Testis (tissue), 3 donors: ENCODE data around the gene ZNF335. TPM values are rescaled to one million over a fixed set of nuclear protein-coding genes. Genes with fewer than 3 reads are reported as not detected.

Experiments used
- DNase-seq: peaks from one replicate; pipeline ENCODE4 v3.0.0-alpha.2; 2019
- H3K27ac ChIP-seq, 2 donors: fragments of 200-600 bp; sonication (generic); one replicate each; pipeline ENCODE4 v1.5.1; 2019
- H3K27me3 ChIP-seq: fragments of 200-600 bp; sonication (generic); one replicate; pipeline ENCODE4 v1.5.1; 2019
- H3K36me3 ChIP-seq: fragments of 200-600 bp; sonication (generic); one replicate; pipeline ENCODE4 v1.5.1; 2017; ENCODE audit warnings: low read depth; ENCODE audit errors: missing control alignments
- H3K4me1 ChIP-seq: fragments of 200-600 bp; sonication (generic); one replicate; pipeline ENCODE4 v1.5.1; 2019
- H3K4me3 ChIP-seq, 2 donors: fragments of 200-600 bp; sonication (generic); one replicate each; pipeline ENCODE4 v1.5.1; 2017 to 2019
- H3K9me3 ChIP-seq: fragments of 200-600 bp; sonication (generic); one replicate; pipeline ENCODE4 v1.5.1; 2017
- POLR2A ChIP-seq: fragments of 450-650 bp; IDR thresholded peaks from one replicate; pipeline ENCODE4 v1.6.1; 2017; ENCODE audit warnings: antibody characterized with exemption, mild to moderate bottlenecking, moderate library complexity
- WGBS, 2 donors: methylation state at CpG; one replicate each; pipeline ENCODE4 v1.1.5; 2018; 5-methylcytosine and 5-hydroxymethylcytosine counted together
- intact Hi-C: fragments of 100-400 bp; cut with DNase I; formaldehyde crosslinking; loops from one replicate; pipeline ENCODE4 v1.15.1; 2023; ENCODE audit warnings: low total_unique reads
- polyA plus RNA-seq: library from polyadenylated mRNA; stranded (reverse); fragments of 350-450 nt; fragmentation: Illumina TruSeq; extraction: RNeasy Lipid Tissue Mini Kit (QIAGEN cat#74804); gene quantifications from one replicate; pipeline ENCODE4 v1.2.3, GENCODE V29; 2014; ENCODE audit warnings: low read depth, low replicate concordance; ENCODE audit not compliant: insufficient read depth
- total RNA-seq, 2 donors: library from RNA; depleted of rRNA; stranded (reverse); fragments of >200 nt; gene quantifications; one replicate each; pipeline ENCODE4 v1.2.3, GENCODE V29; 2016
- TF ChIP-seq, protein P1 (sequence below), 3 experiments: fragments of 450-650 bp in 2 of 3; fragments of 200-600 bp in 1 of 3; sonication (generic) in 1 of 3; IDR thresholded peaks; one replicate each; pipeline ENCODE4 v1.5.1; 2016 to 2019; ENCODE audit warnings: antibody characterized with exemption in 3 of 3, mild to moderate bottlenecking in 2 of 3, moderate library complexity in 1 of 3

The ZNF335 gene
- total and polyA plus RNA-seq, 3 donors from 2014 or later, result 25.3 to 53.5 (median 50.5) TPM

DNA sequence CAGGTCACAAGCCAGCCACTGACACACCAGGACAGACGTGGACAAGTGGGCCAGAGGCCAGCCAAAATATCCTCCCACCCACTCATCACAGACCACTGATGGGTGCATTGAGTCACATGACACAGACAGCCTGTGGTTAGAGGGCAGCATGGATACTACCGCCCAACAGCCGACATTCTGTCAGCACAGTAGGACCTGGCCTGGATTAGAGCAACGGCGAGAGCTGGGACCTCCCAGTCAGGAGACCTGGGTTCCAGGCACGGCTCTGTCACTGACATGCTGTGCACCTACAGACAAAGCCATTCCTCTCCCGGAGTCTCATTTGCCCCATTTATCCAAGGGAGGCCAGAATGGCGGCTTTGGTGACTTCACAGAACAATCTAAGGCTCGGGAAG, 8.0 kb downstream of the ZNF335 start:
- Histone ChIP-seq H3K27ac (no peak overlapping the region), H3K27me3 (no peaks in the 10 kb centered on the region), H3K4me3 (no peak overlapping the region), H3K4me1 (no peaks in the 10 kb centered on the region), H3K9me3 (no peaks in the 10 kb centered on the region), H3K36me3 (no peaks in the 10 kb centered on the region)
- no peak for DNase-seq
- WGBS, 2 donors, result 76 to 86% methylated on average over 8 to 9 of the region's 9 CpGs
- no peak for TF ChIP-seq POLR2A
- TF ChIP-seq, protein P1, sequence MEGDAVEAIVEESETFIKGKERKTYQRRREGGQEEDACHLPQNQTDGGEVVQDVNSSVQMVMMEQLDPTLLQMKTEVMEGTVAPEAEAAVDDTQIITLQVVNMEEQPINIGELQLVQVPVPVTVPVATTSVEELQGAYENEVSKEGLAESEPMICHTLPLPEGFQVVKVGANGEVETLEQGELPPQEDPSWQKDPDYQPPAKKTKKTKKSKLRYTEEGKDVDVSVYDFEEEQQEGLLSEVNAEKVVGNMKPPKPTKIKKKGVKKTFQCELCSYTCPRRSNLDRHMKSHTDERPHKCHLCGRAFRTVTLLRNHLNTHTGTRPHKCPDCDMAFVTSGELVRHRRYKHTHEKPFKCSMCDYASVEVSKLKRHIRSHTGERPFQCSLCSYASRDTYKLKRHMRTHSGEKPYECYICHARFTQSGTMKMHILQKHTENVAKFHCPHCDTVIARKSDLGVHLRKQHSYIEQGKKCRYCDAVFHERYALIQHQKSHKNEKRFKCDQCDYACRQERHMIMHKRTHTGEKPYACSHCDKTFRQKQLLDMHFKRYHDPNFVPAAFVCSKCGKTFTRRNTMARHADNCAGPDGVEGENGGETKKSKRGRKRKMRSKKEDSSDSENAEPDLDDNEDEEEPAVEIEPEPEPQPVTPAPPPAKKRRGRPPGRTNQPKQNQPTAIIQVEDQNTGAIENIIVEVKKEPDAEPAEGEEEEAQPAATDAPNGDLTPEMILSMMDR (IDR thresholded peaks at IDR 0.05), result no peak
- intact Hi-C loops, result loop anchor here (10.0 kb wide), 1 partner anchor 149 kb away; the partner anchor contains the start of gene UBE2C

DNA sequence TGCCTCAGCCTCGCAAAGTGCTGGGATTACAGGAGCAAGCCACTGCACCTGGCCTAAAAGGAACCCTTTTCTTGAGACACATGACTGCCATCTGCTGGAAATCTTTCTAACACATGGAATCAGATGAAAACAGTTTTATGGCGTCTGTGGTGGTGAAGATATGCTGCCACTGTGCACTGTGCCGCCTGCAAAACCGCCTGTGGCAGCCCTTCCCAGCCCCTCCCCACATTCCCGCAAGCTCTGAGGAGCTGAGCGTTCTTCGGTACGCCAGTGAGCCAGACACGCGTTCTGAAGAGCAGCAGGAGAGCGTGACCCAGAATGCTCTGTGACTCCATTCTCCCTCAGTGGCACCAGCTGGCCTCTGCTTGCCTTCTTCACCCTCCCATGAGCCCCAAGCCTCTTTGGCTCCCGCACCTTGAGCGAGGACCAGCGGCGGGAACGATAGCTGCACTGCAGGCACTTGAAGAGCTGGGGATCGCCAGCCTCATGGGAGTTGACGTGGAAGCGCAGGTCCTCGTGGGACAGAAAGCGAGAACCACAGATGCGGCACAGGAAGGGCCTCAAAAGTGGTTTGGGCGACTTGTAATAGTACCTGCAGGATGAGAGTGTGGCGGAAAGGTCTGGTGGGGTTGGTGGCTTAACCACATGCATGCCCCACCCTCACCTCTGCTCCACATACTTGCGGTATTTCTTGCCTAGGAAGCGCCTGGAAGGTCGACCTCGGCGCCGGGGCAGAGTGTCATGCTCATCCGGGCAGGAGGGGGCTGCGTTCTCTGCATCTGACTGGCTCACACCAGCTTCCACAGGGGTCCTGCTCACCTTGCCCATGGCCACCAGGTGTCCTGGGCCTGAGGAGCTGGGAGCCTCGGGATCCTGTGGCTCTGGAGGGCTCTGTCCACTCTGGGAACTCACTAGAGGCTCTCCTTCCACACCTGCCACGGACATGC, 8.7 kb downstream of the ZNF335 start:
- Histone ChIP-seq H3K4me3 (no peak overlapping the region), H3K27ac (no peak overlapping the region), H3K27me3 (no peaks in the 10 kb centered on the region), H3K36me3 (no peaks in the 10 kb centered on the region), H3K4me1 (no peaks in the 10 kb centered on the region), H3K9me3 (no peaks in the 10 kb centered on the region)
- TF ChIP-seq, protein P1 (IDR thresholded peaks at IDR 0.05), result peak in 2 of 3 experiments; percentile 24 to 38
- no peak for TF ChIP-seq POLR2A
- intact Hi-C loops, result loop anchor here (10.0 kb wide), 1 partner anchor 149 kb away; the partner anchor contains the start of gene UBE2C
- WGBS, 2 donors, result 76 to 82% methylated on average over 25 to 34 of the region's 34 CpGs
- DNase-seq, result no peak

DNA sequence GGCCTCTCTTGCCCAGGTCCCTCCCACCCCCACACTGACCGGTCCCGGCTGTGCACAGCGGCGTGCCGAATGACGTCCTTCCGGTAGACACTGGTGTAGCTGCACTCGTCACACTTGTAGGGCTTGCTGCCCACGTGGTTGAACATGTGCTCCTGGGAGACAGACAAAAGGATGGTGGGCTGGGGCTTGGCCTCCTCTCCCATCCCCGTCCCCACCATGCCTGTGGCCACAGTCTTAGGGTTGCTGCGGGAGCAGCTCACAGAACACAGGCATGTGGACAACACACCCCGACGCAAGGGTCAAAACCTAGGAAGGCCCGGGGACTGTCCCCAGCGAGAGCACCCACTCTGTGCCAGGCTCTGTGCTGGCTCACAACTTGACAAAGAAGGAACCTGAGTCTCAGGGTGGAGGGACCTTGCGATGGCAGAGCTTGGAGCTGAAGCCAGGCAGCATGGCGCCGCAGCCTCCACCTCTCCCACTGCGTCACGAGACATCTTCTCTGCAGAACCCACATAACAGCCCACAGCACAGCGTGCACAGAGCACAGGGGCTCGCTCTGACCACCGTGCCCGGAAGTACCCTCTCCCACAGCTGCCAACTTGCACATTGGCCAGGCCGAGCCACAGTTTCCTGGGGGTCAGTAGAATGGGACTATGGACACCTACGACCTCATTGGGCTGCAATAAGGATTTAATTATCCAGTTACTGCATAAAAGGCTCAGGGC, 9.8 kb downstream of the ZNF335 start:
- intact Hi-C loops, result loop anchor here (10.0 kb wide), 1 partner anchor 147 kb away; the partner anchor contains the start of gene UBE2C
- TF ChIP-seq POLR2A, result no peak
- TF ChIP-seq, protein P1 (IDR thresholded peaks at IDR 0.05), result no peak
- Histone ChIP-seq H3K4me1 (no peaks in the 10 kb centered on the region), H3K4me3 (no peak overlapping the region), H3K36me3 (no peaks in the 10 kb centered on the region), H3K9me3 (no peaks in the 10 kb centered on the region), H3K27me3 (no peaks in the 10 kb centered on the region), H3K27ac (no peak overlapping the region)
- 96 to 97% methylated on average over 3 to 26 of the region's 26 CpGs for WGBS, 2 donors
- DNase-seq, result no peak

DNA sequence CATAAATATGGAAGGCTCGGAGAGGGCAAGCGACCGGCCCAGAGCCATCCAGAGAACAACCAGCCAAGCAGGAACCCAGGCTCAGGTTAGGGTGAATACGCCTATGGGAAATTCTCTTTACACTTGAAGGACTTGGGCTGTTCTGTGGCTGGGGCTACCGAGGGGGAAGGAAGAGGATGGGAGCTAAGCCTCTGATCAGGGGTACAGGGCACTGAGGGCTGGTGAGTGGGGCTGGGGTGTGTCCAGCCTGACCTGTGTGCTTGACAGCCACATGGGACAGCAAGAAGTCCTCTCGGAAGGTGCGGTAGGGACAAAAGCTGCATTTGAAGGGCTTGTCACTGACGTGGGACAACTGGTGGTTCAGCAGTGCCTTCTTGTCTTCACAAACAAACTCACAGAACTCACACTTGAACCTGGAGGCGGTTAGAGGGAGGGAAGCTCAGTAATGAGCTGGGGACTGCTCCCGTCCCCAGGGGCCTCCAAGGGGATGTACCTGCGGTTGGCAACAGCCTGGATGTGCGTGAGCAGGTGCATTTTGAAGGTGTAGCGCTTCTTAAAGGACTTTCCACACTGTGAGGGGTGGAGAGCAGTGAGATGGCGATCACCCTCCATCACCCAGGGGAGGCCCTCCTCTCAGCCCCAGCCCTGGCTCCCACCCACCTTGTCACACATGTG, 11.9 kb downstream of the ZNF335 start:
- no peak for DNase-seq
- Histone ChIP-seq H3K27ac (no peak overlapping the region), H3K4me3 (no peak overlapping the region), H3K4me1 (no peaks in the 10 kb centered on the region), H3K36me3 (no peaks in the 10 kb centered on the region), H3K9me3 (no peaks in the 10 kb centered on the region), H3K27me3 (no peaks in the 10 kb centered on the region)
- 92 to 96% methylated on average over 14 of the region's 14 CpGs for WGBS, 2 donors
- intact Hi-C loops, result loop anchor here (10.0 kb wide), 2 partner anchors 65 to 145 kb away; partner anchors contain the start of genes CTSA, NEURL2 and UBE2C
- TF ChIP-seq, protein P1 (IDR thresholded peaks at IDR 0.05), result no peak
- TF ChIP-seq POLR2A, result no peak
